Measurements from ENCODE around the gene USP4.

The USP4 gene

DNA sequence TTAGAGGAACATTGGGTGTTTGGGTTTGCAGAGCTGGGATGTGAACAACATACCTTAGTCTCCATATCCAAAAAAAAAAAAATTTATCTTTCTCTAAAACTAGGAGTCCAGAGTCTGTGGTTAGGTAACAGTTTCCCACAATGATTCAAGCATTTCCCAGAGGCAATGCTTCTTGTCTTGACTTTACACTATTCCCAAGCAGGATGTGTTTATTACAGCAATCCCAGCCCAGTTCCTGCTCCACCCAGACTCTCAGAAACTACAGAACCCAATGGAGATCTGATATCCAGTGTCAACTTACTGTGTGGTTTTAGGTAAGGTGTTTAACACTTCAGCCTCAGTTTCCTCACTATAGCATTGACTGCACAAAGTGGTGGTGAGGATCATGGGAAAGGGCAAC is 60.5 kb downstream of the USP4 start:
- DNase-seq (ENCODE audit: low read depth): peak; percentile 66
- TF ChIP-seq, protein P1, sequence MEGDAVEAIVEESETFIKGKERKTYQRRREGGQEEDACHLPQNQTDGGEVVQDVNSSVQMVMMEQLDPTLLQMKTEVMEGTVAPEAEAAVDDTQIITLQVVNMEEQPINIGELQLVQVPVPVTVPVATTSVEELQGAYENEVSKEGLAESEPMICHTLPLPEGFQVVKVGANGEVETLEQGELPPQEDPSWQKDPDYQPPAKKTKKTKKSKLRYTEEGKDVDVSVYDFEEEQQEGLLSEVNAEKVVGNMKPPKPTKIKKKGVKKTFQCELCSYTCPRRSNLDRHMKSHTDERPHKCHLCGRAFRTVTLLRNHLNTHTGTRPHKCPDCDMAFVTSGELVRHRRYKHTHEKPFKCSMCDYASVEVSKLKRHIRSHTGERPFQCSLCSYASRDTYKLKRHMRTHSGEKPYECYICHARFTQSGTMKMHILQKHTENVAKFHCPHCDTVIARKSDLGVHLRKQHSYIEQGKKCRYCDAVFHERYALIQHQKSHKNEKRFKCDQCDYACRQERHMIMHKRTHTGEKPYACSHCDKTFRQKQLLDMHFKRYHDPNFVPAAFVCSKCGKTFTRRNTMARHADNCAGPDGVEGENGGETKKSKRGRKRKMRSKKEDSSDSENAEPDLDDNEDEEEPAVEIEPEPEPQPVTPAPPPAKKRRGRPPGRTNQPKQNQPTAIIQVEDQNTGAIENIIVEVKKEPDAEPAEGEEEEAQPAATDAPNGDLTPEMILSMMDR (conservative IDR thresholded peaks at IDR 0.05; ENCODE audit: control insufficient read depth, insufficient read depth, low read depth, low read length): no peak
- no peak overlapping the region for H3K4me3 ChIP-seq (ENCODE audit: control insufficient read depth, low read depth, low read length)

- H3K4me3 ChIP-seq (ENCODE audit: control insufficient read depth, low read depth, low read length): no peak overlapping the region
- TF ChIP-seq, protein P1 (conservative IDR thresholded peaks at IDR 0.05; ENCODE audit: control insufficient read depth, insufficient read depth, low read depth, low read length): no peak
- DNase-seq (ENCODE audit: low read depth): peak; percentile 46
Observed at GRCh38 chr3:49278548-49278947, 61.3 kb downstream of the USP4 start.

DNA sequence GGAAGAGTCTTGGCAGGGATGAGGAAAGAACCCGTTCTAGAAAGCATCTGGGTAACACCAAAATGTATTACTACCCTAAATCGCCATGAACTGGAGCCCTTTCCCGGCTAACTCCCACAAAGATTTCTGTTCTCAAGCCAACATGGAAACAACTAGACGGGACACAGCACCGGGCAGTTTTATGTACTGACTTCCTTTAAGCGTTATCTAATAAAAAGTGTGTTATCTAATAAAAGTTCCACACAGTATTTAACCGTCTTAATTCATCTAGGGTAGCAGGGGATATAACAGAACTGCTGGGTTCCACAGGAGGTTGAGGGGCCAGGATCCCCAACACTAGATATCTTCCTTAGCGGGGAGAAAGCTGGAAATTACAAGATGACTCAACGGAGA is 62.5 kb downstream of the USP4 start:
- DNase-seq (ENCODE audit: low read depth): peak; percentile 34
- peak overlapping the region; percentile 48 for H3K4me3 ChIP-seq (ENCODE audit: control insufficient read depth, low read depth, low read length)
- TF ChIP-seq, protein P1 (conservative IDR thresholded peaks at IDR 0.05; ENCODE audit: control insufficient read depth, insufficient read depth, low read depth, low read length): no peak

DNA sequence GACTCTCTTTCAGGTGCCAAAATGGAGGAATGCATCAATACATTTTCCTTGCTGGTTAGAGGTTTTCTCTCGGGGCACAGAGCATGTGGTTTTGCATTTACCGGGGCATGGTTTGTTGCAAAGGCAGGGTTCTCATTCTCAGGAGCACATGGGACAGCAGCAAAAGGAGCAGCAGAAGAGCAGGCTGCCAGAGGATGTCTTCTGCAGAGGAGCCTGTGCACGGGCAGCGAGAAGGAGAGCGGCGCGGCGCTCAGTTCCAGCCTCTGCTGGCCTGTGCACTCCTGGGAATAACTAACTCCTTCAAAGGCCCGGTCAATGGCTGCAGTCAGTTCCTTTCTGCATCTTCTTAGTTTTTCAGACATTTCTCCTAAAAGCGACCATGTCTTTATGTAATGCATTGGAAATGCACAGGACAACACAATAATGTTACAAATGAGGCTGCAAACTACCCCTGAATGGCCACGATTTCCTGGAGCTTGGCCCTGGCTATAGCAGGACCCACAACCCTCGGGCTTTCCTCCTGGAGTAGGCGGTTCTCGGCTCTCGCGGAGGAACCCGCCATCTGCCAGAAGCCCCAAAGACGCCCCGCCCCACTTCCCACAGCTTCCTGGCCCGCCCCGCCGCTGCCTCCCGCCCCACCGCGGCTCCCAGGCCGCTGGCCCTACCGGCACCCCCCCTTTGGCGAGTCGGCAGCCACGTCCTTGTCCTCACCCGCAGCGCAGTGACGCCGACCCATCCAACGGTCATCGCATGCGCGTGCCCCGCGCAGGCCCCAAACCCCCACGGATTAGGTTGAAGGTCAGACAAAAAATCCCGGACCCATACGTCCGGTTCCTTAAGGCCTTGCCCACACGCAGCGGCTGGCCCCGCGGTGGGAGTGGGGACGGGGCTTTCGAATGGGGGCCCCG is 63.1 kb downstream of the USP4 start, which contains the start of gene C3orf62:
Gene C3orf62 (minus strand): TSS at position 758 of the 908 bp plus-strand sequence. CDS start 360 bp downstream, at position 398.
- peak within 1 kb of the TSS; percentile 48 for H3K4me3 ChIP-seq (ENCODE audit: control insufficient read depth, low read depth, low read length)

GRCh38 chr3:49273825-49274532 is 65.9 kb downstream of the USP4 start:
- no peak for DNase-seq (ENCODE audit: low read depth)
- TF ChIP-seq, protein P1 (conservative IDR thresholded peaks at IDR 0.05; ENCODE audit: control insufficient read depth, insufficient read depth, low read depth, low read length): no peak

More for the DNA sequence above, 63.1 kb downstream of the USP4 start, which contains the start of gene C3orf62:
- peak; percentile 78 for DNase-seq (ENCODE audit: low read depth)
- TF ChIP-seq, protein P1 (conservative IDR thresholded peaks at IDR 0.05; ENCODE audit: control insufficient read depth, insufficient read depth, low read depth, low read length): no peak

GRCh38 chr3:49271047-49271446 is 68.8 kb downstream of the USP4 start:
- TF ChIP-seq, protein P1 (conservative IDR thresholded peaks at IDR 0.05; ENCODE audit: control insufficient read depth, insufficient read depth, low read depth, low read length): no peak
- DNase-seq (ENCODE audit: low read depth): peak; percentile 24
- H3K4me3 ChIP-seq (ENCODE audit: control insufficient read depth, low read depth, low read length): no peak overlapping the region

More at GRCh38 chr3:49273825-49274532, 65.9 kb downstream of the USP4 start:
- H3K4me3 ChIP-seq (ENCODE audit: control insufficient read depth, low read depth, low read length): no peak overlapping the region

Data from fibroblast of mammary gland (primary cell).